Type B pancreatic cell (in vitro differentiated cells): Measurements from ENCODE around the gene KLHL14. TPM values are rescaled to one million over a fixed set of nuclear protein-coding genes. Genes with fewer than 3 reads are reported as not detected.
"Not testable (repeated sequence)": the region's sequence is repeated elsewhere in the genome, so short reads cannot be mapped to it uniquely, and the experiment has no call there.

Experiments used
- DNase-seq: peaks from one replicate; pipeline ENCODE4 v3.0.0; 2021; ENCODE audit warnings: mixed read lengths; ENCODE audit not compliant: unreplicated experiment; ENCODE audit errors: extremely low spot score
- H3K27ac Mint-ChIP-seq: 2 replicates; pipeline ENCODE4 v1.8.0; 2021; ENCODE audit warnings: mild to moderate bottlenecking, mixed read lengths
- H3K27me3 Mint-ChIP-seq: 2 replicates; pipeline ENCODE4 v1.8.0; 2021; ENCODE audit warnings: mixed read lengths
- H3K36me3 Mint-ChIP-seq: 2 replicates; pipeline ENCODE4 v1.8.0; 2021; ENCODE audit warnings: mixed read lengths
- H3K4me1 Mint-ChIP-seq: one replicate; pipeline ENCODE4 v1.8.0; 2021; ENCODE audit warnings: mixed read lengths; ENCODE audit not compliant: unreplicated experiment
- H3K4me3 Mint-ChIP-seq: 2 replicates; pipeline ENCODE4 v1.8.0; 2021; ENCODE audit warnings: mild to moderate bottlenecking, mixed read lengths
- H3K9me3 Mint-ChIP-seq: 2 replicates; pipeline ENCODE4 v1.8.0; 2021; ENCODE audit warnings: mixed read lengths
- total RNA-seq: library from RNA; stranded (reverse); gene quantifications from 2 replicates; pipeline ENCODE4 v1.2.1, GENCODE V29; 2021; ENCODE audit warnings: low replicate concordance
- TF ChIP-seq, protein P1 (sequence below): fragments of 200-600 bp; sonication (generic); conservative IDR thresholded peaks from 2 replicates; pipeline ENCODE4 v1.5.0; 2021; ENCODE audit warnings: antibody characterized with exemption, mild to moderate bottlenecking

KLHL14 gene
- total RNA-seq, 1 donor from 2014 or later = 6.1 TPM

DNA sequence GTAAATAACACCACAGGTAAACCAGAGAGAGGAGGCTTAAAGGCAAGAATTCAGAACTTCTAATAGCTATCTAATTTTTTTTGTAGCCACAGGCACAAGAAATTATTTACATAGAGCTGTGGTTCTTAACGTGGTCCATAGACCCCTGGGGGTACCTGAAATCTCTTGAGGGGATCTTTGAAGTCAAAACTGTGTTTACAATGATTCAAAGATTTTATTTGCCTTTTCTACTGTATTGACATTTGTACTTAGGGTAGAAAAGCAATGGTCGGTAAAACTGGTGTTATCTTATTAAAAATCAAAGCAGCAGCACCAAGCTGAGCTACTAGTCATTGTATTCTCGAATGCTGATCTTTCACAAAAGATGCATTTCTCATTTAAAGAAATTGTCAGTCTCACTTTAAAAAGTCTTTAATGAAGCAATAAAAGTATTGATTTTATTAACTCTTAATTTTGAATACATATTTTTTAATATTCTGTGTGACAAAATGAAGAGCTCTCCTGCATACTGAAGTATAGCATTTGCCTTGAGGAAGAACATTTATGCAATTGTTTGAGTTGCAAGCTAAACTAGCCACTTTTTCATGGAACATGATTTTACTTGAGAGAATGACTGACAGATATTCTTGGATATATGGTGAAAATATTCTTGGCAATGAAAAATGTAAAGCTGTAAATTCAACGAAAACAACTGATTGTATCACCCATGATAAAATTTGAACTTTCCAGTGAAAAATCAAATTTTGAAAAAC lies 25.6 kb upstream of the KLHL14 start:
- Mint-ChIP-seq H3K36me3 (no peaks in the 10 kb centered on the region), H3K4me1 (peaks cover 6% of the 10 kb centered on the region), H3K9me3 (peaks cover 15% of the 10 kb centered on the region), H3K4me3 (no peak overlapping the region), H3K27ac (no peak overlapping the region), H3K27me3 (peaks cover 4% of the 10 kb centered on the region)
- TF ChIP-seq, protein P1, sequence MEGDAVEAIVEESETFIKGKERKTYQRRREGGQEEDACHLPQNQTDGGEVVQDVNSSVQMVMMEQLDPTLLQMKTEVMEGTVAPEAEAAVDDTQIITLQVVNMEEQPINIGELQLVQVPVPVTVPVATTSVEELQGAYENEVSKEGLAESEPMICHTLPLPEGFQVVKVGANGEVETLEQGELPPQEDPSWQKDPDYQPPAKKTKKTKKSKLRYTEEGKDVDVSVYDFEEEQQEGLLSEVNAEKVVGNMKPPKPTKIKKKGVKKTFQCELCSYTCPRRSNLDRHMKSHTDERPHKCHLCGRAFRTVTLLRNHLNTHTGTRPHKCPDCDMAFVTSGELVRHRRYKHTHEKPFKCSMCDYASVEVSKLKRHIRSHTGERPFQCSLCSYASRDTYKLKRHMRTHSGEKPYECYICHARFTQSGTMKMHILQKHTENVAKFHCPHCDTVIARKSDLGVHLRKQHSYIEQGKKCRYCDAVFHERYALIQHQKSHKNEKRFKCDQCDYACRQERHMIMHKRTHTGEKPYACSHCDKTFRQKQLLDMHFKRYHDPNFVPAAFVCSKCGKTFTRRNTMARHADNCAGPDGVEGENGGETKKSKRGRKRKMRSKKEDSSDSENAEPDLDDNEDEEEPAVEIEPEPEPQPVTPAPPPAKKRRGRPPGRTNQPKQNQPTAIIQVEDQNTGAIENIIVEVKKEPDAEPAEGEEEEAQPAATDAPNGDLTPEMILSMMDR = no peak
- DNase-seq = no peak

DNA sequence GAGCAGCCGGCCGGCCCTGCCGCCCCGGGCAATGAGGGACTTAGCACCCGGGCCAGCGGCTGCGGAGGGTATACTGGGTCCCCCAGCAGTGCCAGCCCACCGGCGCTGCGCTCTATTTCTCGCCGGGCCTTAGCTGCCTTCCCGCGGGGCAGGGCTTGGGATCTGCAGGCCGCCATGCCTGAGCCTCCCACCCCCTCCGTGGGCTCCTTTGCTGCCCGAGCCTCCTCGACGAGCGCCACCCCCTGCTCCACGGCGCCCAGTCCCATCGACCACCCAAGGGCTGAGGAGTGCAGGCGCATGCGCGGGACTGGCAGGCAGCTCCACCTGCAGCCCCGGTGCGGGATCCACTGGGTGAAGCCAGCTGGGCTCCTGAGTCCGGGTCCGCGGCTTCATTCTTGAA lies 21.8 kb upstream of the KLHL14 start:
- not testable (repeated sequence) for H3K4me1 Mint-ChIP-seq, H3K27ac Mint-ChIP-seq, H3K36me3 Mint-ChIP-seq, DNase-seq, H3K4me3 Mint-ChIP-seq, H3K27me3 Mint-ChIP-seq
- peaks cover 15% of the 10 kb centered on the region for H3K9me3 Mint-ChIP-seq

DNA sequence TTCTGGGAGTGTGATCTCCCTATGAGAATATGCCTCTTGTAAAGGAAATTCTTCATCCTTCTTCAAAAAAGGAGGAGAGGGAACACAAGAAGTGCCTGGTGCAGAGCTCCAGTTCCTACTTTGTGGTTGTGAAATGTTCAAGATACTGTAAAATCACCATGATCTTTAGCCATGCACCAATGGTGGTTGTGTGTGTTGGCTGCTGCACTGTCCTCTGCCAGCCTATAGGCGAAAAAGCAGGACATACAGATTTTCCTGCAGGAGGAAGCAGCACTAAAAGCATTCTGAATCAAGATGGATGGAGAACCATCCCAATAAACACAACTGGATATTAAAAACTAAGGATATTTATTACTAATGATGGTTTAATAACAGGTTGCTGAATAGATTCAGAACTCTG lies 6.2 kb upstream of the KLHL14 start:
- H3K27me3 Mint-ChIP-seq = peaks cover 25% of the 10 kb centered on the region
- no peaks in the 10 kb centered on the region for H3K36me3 Mint-ChIP-seq
- no peaks in the 10 kb centered on the region for H3K9me3 Mint-ChIP-seq
- no peak for DNase-seq
- H3K4me1 Mint-ChIP-seq = no peaks in the 10 kb centered on the region
- H3K27ac Mint-ChIP-seq = no peak overlapping the region
- H3K4me3 Mint-ChIP-seq = no peak overlapping the region
- TF ChIP-seq, protein P1 = no peak

DNA sequence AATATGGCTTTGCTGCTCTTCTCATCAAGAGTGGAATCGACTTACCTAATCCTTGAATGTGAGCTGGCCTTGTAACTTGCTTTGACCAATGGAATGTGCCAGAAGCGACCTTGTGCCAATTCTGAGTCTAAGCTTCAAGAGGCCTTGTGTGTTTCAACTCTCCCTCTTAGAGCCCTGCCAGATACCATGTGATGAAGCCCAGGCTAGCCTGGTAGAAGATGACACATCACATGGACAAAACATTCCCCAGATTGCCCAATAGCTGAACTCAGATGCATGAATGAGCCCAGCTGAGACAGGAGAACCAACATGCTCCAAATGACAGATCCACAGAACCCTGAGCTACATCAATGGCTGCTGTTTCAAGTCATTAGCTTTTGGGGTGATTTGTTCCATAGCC lies 4.2 kb upstream of the KLHL14 start:
- Mint-ChIP-seq H3K9me3 (no peaks in the 10 kb centered on the region), H3K36me3 (no peaks in the 10 kb centered on the region), H3K27ac (no peak overlapping the region)

DNA sequence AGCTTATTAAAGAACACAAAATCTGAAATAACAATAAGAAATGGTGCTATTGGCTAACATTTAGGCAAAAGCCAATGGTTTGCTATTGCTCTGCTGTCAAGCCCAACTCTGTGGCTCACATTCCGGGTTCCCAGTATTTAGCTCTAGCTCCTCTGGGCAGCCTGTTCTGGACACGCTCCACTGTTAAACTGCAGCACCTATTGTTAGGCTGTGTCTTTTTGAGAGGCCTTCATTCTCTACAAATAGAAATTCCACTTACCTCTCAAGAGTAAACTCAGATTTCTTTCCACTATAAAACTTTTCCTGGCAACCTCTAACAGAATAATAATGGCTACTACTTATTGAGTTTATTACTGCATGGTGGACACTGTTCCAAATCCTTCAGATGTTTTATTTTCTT lies 3.7 kb upstream of the KLHL14 start:
- Mint-ChIP-seq H3K27ac (no peak overlapping the region), H3K36me3 (no peaks in the 10 kb centered on the region), H3K9me3 (no peaks in the 10 kb centered on the region), H3K27me3 (peaks cover 43% of the 10 kb centered on the region), H3K4me1 (peaks cover 5% of the 10 kb centered on the region), H3K4me3 (no peak overlapping the region)
- TF ChIP-seq, protein P1 = no peak
- DNase-seq = no peak

More for the DNA sequence above, 4.2 kb upstream of the KLHL14 start:
- Mint-ChIP-seq H3K4me3 (no peak overlapping the region), H3K27me3 (peaks cover 44% of the 10 kb centered on the region), H3K4me1 (peaks cover 5% of the 10 kb centered on the region)
- TF ChIP-seq, protein P1 = no peak
- DNase-seq = no peak

DNA sequence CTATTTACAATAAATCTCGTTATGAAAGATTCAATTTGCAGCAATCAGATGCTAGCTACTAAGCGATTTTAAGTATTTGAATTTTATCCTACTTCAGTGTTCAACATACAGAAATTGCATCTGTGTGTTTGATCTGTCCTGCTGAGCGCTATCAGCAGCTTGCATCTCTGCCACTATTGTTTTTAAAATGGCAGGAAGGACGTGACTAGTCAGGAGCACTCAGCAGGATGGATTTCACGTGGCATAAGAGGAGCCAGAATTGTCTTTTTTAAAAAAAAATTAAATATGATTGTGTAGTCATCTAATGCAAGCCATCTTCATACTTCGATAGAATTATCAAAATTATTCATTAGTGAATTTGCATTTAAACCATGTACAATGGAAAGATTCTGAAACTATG lies 2.8 kb upstream of the KLHL14 start:
- TF ChIP-seq, protein P1 = no peak
- H3K27me3 Mint-ChIP-seq = peaks cover 50% of the 10 kb centered on the region

More for the DNA sequence above, 2.8 kb upstream of the KLHL14 start:
- no peak for DNase-seq
- H3K4me3 Mint-ChIP-seq = no peak overlapping the region
- no peak overlapping the region for H3K27ac Mint-ChIP-seq
- no peaks in the 10 kb centered on the region for H3K9me3 Mint-ChIP-seq
- no peaks in the 10 kb centered on the region for H3K36me3 Mint-ChIP-seq
- peaks cover 5% of the 10 kb centered on the region for H3K4me1 Mint-ChIP-seq
